ENCODE results near the gene NCAPH2.

Gene NCAPH2

GRCh38 chr22:50524676-50525103, 16.7 kb downstream of the NCAPH2 start:
- H3K27ac ChIP-seq: peak overlapping the region; percentile 99
- TF ChIP-seq ZFX (IDR thresholded peaks at IDR 0.05; ENCODE audit: borderline replicate concordance): no peak
- TF ChIP-seq CTCF (IDR thresholded peaks at IDR 0.05): no peak

- TF ChIP-seq ZFX (IDR thresholded peaks at IDR 0.05; ENCODE audit: borderline replicate concordance) (no peak), CTCF (IDR thresholded peaks at IDR 0.05) (no peak)
- H3K27ac ChIP-seq: peak within 1 kb of the TSS; percentile 99
Measured at GRCh38 chr22:50525104-50525857, 17.3 kb downstream of the NCAPH2 start, which contains the start of gene SCO2. SCO2 (minus strand) TSS chr22:50525598; CDS start chr22:50524411, 1,187 bp downstream.

- H3K27ac ChIP-seq: peak overlapping the region; percentile 99
Measured at GRCh38 chr22:50525858-50526107, 17.8 kb downstream of the NCAPH2 start.

GRCh38 chr22:50526108-50526833, 18.2 kb downstream of the NCAPH2 start:
- H3K27ac ChIP-seq: peak overlapping the region; percentile 99
- peak; percentile 56 for TF ChIP-seq CTCF (IDR thresholded peaks at IDR 0.05)
- no peak for TF ChIP-seq ZFX (IDR thresholded peaks at IDR 0.05; ENCODE audit: borderline replicate concordance)

More at GRCh38 chr22:50525858-50526107, 17.8 kb downstream of the NCAPH2 start:
- TF ChIP-seq CTCF (IDR thresholded peaks at IDR 0.05) (peak; percentile 45), ZFX (IDR thresholded peaks at IDR 0.05; ENCODE audit: borderline replicate concordance) (no peak)

- peak overlapping the region; percentile 99 for H3K27ac ChIP-seq
- no peak for TF ChIP-seq ZFX (IDR thresholded peaks at IDR 0.05; ENCODE audit: borderline replicate concordance)
- no peak for TF ChIP-seq CTCF (IDR thresholded peaks at IDR 0.05)
Measured at GRCh38 chr22:50526834-50527801, 19.1 kb downstream of the NCAPH2 start.

GRCh38 chr22:50527921-50528681, 20.1 kb downstream of the NCAPH2 start:
- peak overlapping the region; percentile 99 for H3K27ac ChIP-seq
- TF ChIP-seq CTCF (IDR thresholded peaks at IDR 0.05): no peak
- no peak for TF ChIP-seq ZFX (IDR thresholded peaks at IDR 0.05; ENCODE audit: borderline replicate concordance)
